ENCODE data around the gene ATOH7. TPM values are rescaled to one million over a fixed set of nuclear protein-coding genes. Genes with fewer than 3 reads are reported as not detected.
"Not testable (repeated sequence)": the region's sequence is repeated elsewhere in the genome, so short reads cannot be mapped to it uniquely, and the experiment has no call there.

The ATOH7 gene
- total RNA-seq, 2 experiments from 2014 or later = not detected

DNA sequence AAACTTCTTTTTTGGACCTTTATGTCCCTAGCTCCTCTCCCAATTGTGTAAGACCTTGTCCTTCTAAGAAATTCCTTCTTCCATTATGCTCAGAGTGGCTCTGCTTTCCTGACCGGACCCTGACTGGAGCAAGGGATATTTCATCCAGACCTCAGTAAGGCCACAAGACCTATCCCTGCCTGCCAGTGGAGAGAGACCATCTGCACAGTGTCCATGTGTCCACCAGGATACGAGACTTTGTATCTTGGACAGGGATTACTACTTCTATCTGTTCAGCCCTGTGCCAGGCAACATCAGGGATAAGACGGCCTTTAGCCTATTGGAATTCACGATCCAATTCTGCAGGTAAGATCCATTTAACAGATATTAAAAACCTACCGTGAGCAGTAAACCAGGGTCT is 7.2 kb upstream of the ATOH7 start:
- POLR2A ChIA-PET = no interaction called here
- CTCF ChIA-PET = no interaction called here

- ChIA-PET CTCF (interaction anchor here (1.1 kb wide), 1 partner anchor 15 kb away, joined by 3 read pairs; no protein-coding TSS in a partner anchor), POLR2A (no interaction called here)
Measured at GRCh38 chr10:68238371-68238770, 6.5 kb upstream of the ATOH7 start.

- ChIA-PET CTCF (interaction anchor here (0.8 kb wide), 1 partner anchor 12 kb away, joined by 3 read pairs; no protein-coding TSS in a partner anchor), POLR2A (no interaction called here)
Measured at GRCh38 chr10:68237173-68237572, 5.3 kb upstream of the ATOH7 start.

DNA sequence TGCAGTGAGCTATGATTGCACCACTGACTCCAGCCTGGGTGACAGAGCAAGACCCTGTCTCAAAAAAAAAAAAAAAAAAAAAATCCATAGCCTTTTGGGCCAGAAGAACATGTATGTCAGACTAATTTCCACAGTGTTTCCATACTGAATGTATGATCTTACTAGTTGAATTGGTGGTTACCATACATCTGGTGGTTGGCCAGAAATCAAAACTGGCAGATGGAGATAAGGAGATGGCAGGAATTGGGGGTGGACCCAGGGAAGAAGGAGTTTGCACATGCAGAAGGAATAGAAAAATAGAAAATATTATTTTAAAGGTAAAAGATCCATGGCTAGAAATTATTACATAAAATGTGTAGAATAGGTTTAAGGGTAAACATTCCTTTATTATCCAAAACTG is 3.7 kb upstream of the ATOH7 start:
- ChIA-PET CTCF (no interaction called here), POLR2A (no interaction called here)

GRCh38 chr10:68235111-68235510 is 3.2 kb upstream of the ATOH7 start:
- ChIA-PET CTCF (no interaction called here), POLR2A (no interaction called here)

GRCh38 chr10:68233046-68233445 is 1.1 kb upstream of the ATOH7 start:
- CTCF ChIA-PET = interaction anchor here (0.6 kb wide), 2 partner anchors 169 to 175 kb away, joined by 3 read pairs; no protein-coding TSS in a partner anchor
- POLR2A ChIA-PET = no interaction called here

DNA sequence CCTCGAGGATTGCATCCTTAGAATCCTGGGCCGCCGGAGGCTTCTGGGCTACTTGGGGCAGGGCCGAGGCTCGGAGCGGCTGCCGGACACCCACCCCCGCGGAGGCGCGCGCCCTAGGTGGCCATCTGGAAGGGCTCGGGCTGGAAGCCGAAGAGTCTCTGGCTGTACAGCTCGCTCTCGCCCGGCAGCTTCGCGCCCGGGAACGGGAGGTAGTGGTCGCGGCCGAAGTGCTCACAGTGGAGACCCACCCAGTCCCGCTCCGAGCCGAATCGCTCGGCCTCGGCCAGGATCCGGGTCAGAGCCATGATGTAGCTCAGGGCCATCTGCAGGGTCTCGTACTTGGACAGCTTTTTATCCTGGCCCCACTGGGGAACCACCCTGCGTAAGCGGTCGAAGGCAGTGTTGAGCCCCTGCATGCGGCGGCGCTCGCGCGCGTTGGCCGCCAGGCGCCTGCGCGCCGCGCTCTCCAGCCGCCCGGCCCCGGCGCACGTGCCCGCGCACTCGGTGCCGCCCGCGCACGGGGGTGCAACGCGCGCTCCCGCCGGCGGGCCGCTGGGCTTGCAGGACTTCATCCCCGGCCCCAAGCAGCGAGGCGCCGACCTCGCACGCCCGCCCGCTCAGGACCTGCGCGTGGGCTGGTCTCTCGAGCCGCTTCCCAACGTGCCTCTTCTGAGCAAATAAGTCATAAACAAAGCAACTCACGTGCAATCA is 652 bp downstream of the ATOH7 start:
- CTCF ChIA-PET = interaction anchor here (0.5 kb wide), 1 partner anchor 22 kb away, joined by 3 read pairs; no protein-coding TSS in a partner anchor
- POLR2A ChIA-PET = interaction anchor here (0.5 to 0.6 kb wide), 2 partner anchors 116 to 345 kb away, joined by 6 to 7 read pairs; no protein-coding TSS in a partner anchor

DNA sequence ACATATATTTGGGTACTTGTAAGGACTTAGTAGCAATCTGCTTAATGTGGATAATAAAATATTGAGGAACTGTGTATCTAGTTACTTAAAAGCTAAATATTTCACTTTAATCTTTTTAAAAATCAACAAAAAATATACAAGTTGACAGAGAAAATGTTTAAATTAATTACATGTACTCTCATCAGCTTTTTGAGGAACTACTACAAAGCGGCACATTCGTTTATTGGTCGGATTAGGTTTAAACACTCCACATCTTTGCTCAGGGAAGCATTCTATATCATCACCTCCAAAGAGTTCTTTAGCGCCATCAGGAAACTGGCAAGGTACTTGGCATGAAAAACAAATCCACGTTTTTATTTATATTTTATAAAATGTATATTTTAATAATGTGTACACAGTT is 1.6 kb downstream of the ATOH7 start:
- ChIA-PET POLR2A (no interaction called here), CTCF (interaction anchor here (0.6 kb wide), 1 partner anchor 707 kb away, joined by 7 read pairs; no protein-coding TSS in a partner anchor)

GRCh38 chr10:68224810-68225209 is 7.1 kb downstream of the ATOH7 start:
- CTCF ChIA-PET = no interaction called here
- POLR2A ChIA-PET = no interaction called here

GRCh38 chr10:68223535-68224165 is 8.3 kb downstream of the ATOH7 start:
- ChIA-PET POLR2A (no interaction called here), CTCF (interaction anchor here (0.6 to 1.0 kb wide), 4 partner anchors 9 to 39 kb away, joined by 3 read pairs; no protein-coding TSS in a partner anchor)

- CTCF ChIA-PET = no interaction called here
- POLR2A ChIA-PET = no interaction called here
Measured at GRCh38 chr10:68222391-68222790, 9.5 kb downstream of the ATOH7 start.

GRCh38 chr10:68221196-68221595 is 10.7 kb downstream of the ATOH7 start:
- POLR2A ChIA-PET = no interaction called here
- CTCF ChIA-PET = interaction anchor here (1.2 kb wide), 1 partner anchor 8 kb away, joined by 3 read pairs; no protein-coding TSS in a partner anchor

DNA sequence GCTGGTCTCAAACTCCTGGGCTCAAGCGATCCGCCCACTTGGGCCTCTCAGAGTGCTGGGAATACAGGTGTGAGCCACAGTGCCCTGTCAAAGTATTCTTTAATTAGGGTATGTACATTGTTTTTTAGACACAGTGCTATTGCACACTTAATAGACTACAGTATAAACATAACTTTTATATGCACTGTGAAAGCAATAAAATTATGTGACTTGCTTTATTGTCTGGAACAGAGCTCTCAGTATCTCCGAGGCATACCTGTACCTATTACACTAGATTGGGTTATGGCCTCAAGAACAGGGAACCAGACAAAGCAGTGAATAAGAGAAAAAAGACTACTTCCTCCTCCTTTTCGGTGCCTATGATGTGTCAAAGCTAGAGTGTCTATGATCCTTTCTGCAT is 13.1 kb downstream of the ATOH7 start:
- CTCF ChIA-PET = interaction anchor here (1.5 kb wide), 1 partner anchor 9 kb away, joined by 3 read pairs; no protein-coding TSS in a partner anchor

DNA sequence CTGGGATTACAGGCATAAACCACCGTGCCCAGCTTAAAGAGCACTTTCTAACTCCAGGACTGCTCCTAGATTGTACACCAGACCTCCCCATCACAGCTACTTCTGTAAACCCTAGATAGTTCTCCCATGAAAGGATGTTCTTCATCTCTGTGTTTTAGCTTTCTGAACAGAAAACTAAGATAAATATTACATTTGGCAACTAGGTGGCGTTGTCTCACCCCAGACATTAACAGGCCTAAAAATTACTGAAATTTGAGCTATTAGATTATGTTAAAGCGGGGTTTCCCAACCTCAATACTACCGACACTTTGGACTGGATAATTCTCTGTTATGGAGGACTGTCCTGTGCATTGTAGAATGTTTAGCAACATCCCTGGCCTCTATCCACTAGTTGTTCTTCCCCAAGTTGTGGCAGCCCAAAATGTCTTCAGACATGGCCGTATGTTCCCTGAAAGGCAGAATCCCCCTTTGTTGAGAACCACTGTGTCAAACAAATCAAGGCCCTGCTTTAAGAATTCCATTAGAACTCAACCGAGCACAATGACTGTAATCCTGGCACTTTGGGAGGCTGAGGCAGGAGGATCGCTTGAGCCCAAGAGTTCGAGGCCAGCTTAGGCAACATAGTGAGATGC is 19.1 kb downstream of the ATOH7 start:
- POLR2A ChIA-PET = no interaction called here
- CTCF ChIA-PET = interaction anchor here (0.7 to 1.6 kb wide), 6 partner anchors 10 to 136 kb away, joined by 3 to 8 read pairs (median 3); no protein-coding TSS in a partner anchor

More for the DNA sequence above, 13.1 kb downstream of the ATOH7 start:
- POLR2A ChIA-PET = no interaction called here

DNA sequence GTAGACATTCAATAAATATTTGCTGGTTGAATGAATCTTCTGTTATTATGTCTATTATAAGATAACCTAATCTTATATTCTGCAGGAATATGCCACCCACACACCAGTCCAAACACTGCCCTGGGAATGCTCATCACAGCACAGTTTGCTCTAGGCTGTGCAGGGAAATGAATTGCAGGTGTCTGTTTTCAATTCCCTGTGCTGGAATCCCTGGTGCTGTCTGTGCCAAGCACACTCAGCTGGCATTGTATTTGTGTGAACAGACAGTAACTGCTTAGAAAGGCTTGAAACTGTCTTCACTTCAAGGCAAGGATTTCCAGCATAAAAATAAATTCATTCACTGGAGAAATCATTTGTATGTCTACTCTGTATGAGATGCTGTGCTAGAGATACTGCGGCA is 20.2 kb downstream of the ATOH7 start:
- POLR2A ChIA-PET = no interaction called here
- CTCF ChIA-PET = interaction anchor here (1.4 kb wide), 1 partner anchor 91 kb away, joined by 5 read pairs; no protein-coding TSS in a partner anchor

GRCh38 chr10:68208424-68209042 is 23.4 kb downstream of the ATOH7 start:
- ChIA-PET POLR2A (no interaction called here), CTCF (interaction anchor here (0.6 kb wide), 1 partner anchor 139 kb away, joined by 3 read pairs; no protein-coding TSS in a partner anchor)

GRCh38 chr10:68202960-68203353 is 29.0 kb downstream of the ATOH7 start:
- ChIA-PET POLR2A (no interaction called here), CTCF (interaction anchor here (1.0 kb wide), 1 partner anchor 10 kb away, joined by 3 read pairs; no protein-coding TSS in a partner anchor)

DNA sequence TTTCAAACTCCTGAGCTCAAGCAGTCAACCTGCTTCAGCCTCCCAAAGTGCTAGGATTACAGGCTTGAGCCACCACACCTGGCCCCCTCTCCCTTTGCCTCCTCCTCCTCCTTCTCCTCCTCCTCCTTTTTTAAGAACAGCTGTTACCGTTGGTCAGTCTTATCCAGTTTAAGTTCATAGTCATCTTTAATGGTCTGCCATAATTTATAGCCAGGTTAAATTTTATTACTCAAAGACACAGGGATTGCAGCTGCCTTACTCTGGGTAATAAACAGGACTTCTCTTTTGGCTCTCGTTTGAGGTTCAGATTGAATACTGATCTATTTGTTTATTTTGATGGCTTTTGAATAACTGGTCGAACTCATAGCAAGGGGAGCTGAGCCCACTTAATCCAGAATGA is 35.2 kb downstream of the ATOH7 start:
- POLR2A ChIA-PET = no interaction called here
- CTCF ChIA-PET = no interaction called here

DNA sequence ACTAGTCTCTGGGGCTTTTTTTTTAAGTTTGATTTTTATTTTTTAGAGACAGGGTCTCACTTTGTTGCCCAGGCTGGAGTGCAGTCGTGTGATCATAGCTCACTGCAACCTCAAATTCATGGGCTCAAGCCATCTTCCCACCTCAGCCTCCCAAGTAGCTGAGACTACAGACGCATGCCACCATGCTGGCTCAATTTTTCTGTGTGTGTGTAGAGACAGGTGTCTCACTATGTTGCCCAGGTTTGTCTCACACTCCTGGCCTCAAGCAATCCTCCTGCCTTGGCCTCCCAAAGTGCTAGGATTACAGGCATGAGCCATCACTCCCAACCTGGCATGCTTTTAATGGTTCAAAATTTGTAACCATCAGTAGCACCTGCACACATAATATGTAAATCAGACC is 36.1 kb downstream of the ATOH7 start:
- POLR2A ChIA-PET, CTCF ChIA-PET: not testable (repeated sequence)

DNA sequence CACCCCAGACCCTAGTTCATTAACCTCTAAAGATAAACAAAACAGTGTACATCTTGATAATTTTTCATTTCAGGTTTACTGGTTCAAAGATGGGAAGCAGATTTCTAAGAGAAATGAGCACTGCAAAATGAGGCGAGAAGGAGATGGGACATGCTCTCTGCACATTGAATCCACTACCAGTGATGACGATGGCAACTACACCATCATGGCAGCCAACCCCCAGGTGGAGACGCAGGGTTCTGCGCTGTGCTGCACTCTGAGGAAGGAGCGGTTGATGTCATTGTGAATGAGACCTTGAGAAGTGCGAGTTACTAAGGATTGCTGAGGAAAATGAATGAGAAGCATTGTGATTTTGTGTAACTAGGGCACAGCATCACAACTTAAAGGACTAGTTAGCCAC is 37.6 kb downstream of the ATOH7 start:
- CTCF ChIA-PET = no interaction called here
- POLR2A ChIA-PET = no interaction called here

All from activated CD8-positive, alpha-beta memory T cell treated with anti-CD3 and anti-CD28 coated beads for 36 hours (primary cell).